H1 (cell line): ENCODE results near the gene PRKCA. TPM values are rescaled to one million over a fixed set of nuclear protein-coding genes. Genes with fewer than 3 reads are reported as not detected.

Experiments used
- CTCF ChIA-PET: fragments of 300-600 bp; sonication (Branson Sonifier 250); formaldehyde crosslinking; loops from one replicate; lab custom pipeline; 2021; ENCODE audit not compliant: partially characterized antibody; lab: Charles Lee
- POLR2A ChIA-PET: fragments of 300-600 bp; sonication (Branson Sonifier 250); formaldehyde crosslinking; loops from one replicate; lab custom pipeline; 2021; ENCODE audit warnings: inconsistent platforms; ENCODE audit not compliant: partially characterized antibody; lab: Charles Lee
- DNase-seq, 2 experiments: peaks; one replicate each; pipeline versions ENCODE4 v3.0.0 to v3.0.0-alpha.2; 2010 to 2022; ENCODE audit warnings: low spot score in 2 of 2, low read depth in 1 of 2, mixed read lengths in 1 of 2
- FAIRE-seq: peaks from 2 replicates; lab custom pipeline; 2011; peaks lifted over from hg19 to GRCh38; lab: Jason Lieb, UNC
- H2AFZ ChIP-seq: 2 replicates; pipeline ENCODE4 v1.8.1; 2012; ENCODE audit warnings: low read length, inconsistent platforms
- H2AK5ac ChIP-seq: 2 replicates; pipeline ENCODE4 v1.6.1; 2013; ENCODE audit warnings: low read depth, low read length
- H2BK120ac ChIP-seq: replicated peaks from 2 replicates; pipeline ENCODE3; 2013; ENCODE audit warnings: low read depth, low read length, inconsistent platforms
- H2BK12ac ChIP-seq: 2 replicates; pipeline ENCODE4 v1.6.1; 2013; ENCODE audit warnings: low read depth, low read length
- H2BK15ac ChIP-seq: 2 replicates; pipeline ENCODE4 v1.6.1; 2013; ENCODE audit warnings: low read length
- H2BK20ac ChIP-seq: 2 replicates; pipeline ENCODE4 v1.6.1; 2013; ENCODE audit warnings: low read length
- H2BK5ac ChIP-seq: 2 replicates; pipeline ENCODE4 v1.6.1; 2013; ENCODE audit warnings: low read depth, low read length
- H3K14ac ChIP-seq: 2 replicates; pipeline ENCODE4 v1.6.1; 2013; ENCODE audit warnings: inconsistent platforms; ENCODE audit not compliant: insufficient read length
- H3K18ac ChIP-seq: 2 replicates; pipeline ENCODE4 v1.6.1; 2013; ENCODE audit warnings: low read length; ENCODE audit errors: extremely low read depth
- H3K23ac ChIP-seq: 2 replicates; pipeline ENCODE4 v1.6.1; 2013; ENCODE audit warnings: inconsistent platforms; ENCODE audit not compliant: insufficient read length
- H3K23me2 ChIP-seq: 2 replicates; pipeline ENCODE4 v1.6.1; 2013; ENCODE audit warnings: low read depth, low read length
- H3K27ac ChIP-seq: 2 replicates; pipeline ENCODE4 v1.6.1; 2011; ENCODE audit warnings: low read depth, low read length, inconsistent platforms
- H3K27me3 ChIP-seq, 4 experiments: replicated peaks in 1 of 4; 1 replicate in 1 of 4; 2 replicates in 3 of 4; pipeline versions ENCODE4 v1.6.1 to v1.8.1; 2011 to 2013; ENCODE audit warnings: low read length in 3 of 4, mild to moderate bottlenecking in 3 of 4, inconsistent platforms in 2 of 4, mixed read lengths in 2 of 4, moderate library complexity in 1 of 4; ENCODE audit not compliant: control insufficient read depth in 3 of 4, insufficient read depth in 3 of 4; ENCODE audit errors: extremely low read depth in 1 of 4
- H3K36me3 ChIP-seq, 4 experiments: 2 replicates each; pipeline versions ENCODE4 v1.6.1 to v1.8.1; 2011 to 2013; ENCODE audit warnings: mild to moderate bottlenecking in 4 of 4, low read length in 3 of 4, moderate library complexity in 2 of 4, control low read depth in 1 of 4, inconsistent platforms in 1 of 4; ENCODE audit not compliant: insufficient read depth in 4 of 4, control insufficient read depth in 2 of 4
- H3K4ac ChIP-seq: replicated peaks from 2 replicates; pipeline ENCODE3; 2013; ENCODE audit warnings: low read length, low read depth, mixed read lengths, inconsistent platforms; ENCODE audit not compliant: insufficient read length
- H3K4me1 ChIP-seq, 4 experiments: replicated peaks in 1 of 4; 1 replicate in 1 of 4; 2 replicates in 3 of 4; pipeline versions ENCODE4 v1.6.1 to v1.8.1; 2011 to 2013; ENCODE audit warnings: low read length in 3 of 4, inconsistent platforms in 2 of 4, mixed read lengths in 1 of 4; ENCODE audit not compliant: insufficient read depth in 4 of 4, control insufficient read depth in 3 of 4
- H3K4me2 ChIP-seq, 2 experiments: 2 replicates each; pipeline versions ENCODE4 v1.6.1 to v1.8.1; 2011 to 2013; ENCODE audit warnings: low read depth in 2 of 2, low read length in 2 of 2, control low read depth in 1 of 2, inconsistent platforms in 1 of 2, mild to moderate bottlenecking in 1 of 2; ENCODE audit not compliant: insufficient read depth in 1 of 2
- H3K4me3 ChIP-seq, 4 experiments: fragments of 200-600, 300-600 bp in 1 of 4; sonication (generic), shearing (Covaris generic), sonication (Bioruptor Twin) in 1 of 4; 2 replicates each; pipeline versions ENCODE4 v1.5.1 to v1.8.1; 2011 to 2016; ENCODE audit warnings: low read length in 4 of 4, low read depth in 3 of 4, control low read depth in 2 of 4, inconsistent platforms in 2 of 4, mild to moderate bottlenecking in 2 of 4, mixed read lengths in 1 of 4, moderate library complexity in 1 of 4; ENCODE audit not compliant: insufficient read depth in 2 of 4; ENCODE audit errors: extremely low read depth in 1 of 4
- H3K56ac ChIP-seq: replicated peaks from 2 replicates; pipeline ENCODE3; 2013; ENCODE audit warnings: low read depth, mild to moderate bottlenecking, mixed read lengths, low read length, inconsistent platforms; ENCODE audit not compliant: insufficient read length
- H3K79me1 ChIP-seq: 2 replicates; pipeline ENCODE4 v1.6.1; 2013; ENCODE audit warnings: low read depth, low read length, control low read depth
- H3K79me2 ChIP-seq, 2 experiments: 2 replicates each; pipeline versions ENCODE4 v1.6.1 to v1.8.1; 2012 to 2013; ENCODE audit warnings: low read length in 2 of 2, mild to moderate bottlenecking in 2 of 2, inconsistent platforms in 1 of 2; ENCODE audit not compliant: insufficient read depth in 2 of 2, control insufficient read depth in 1 of 2
- H3K9ac ChIP-seq, 4 experiments: replicated peaks in 1 of 4; 1 replicate in 1 of 4; 2 replicates in 3 of 4; pipeline versions ENCODE4 v1.6.1 to v1.8.1; 2011 to 2013; ENCODE audit warnings: low read depth in 3 of 4, low read length in 3 of 4, control low read depth in 2 of 4, mild to moderate bottlenecking in 2 of 4, moderate library complexity in 2 of 4, inconsistent platforms in 1 of 4; ENCODE audit errors: extremely low read depth in 1 of 4
- H3K9me3 ChIP-seq, 2 experiments: 2 replicates each; pipeline versions ENCODE4 v1.6.1 to v1.8.1; 2012 to 2013; ENCODE audit warnings: mild to moderate bottlenecking in 2 of 2, moderate library complexity in 2 of 2, control low read depth in 1 of 2, inconsistent platforms in 1 of 2, low read depth in 1 of 2, low read length in 1 of 2, mixed read lengths in 1 of 2; ENCODE audit not compliant: insufficient read depth in 2 of 2
- H4K20me1 ChIP-seq, 2 experiments: replicated peaks in 1 of 2; 2 replicates each; pipeline versions ENCODE3 to v1.8.1; 2011 to 2013; ENCODE audit warnings: inconsistent platforms in 2 of 2, low read length in 2 of 2, mild to moderate bottlenecking in 1 of 2; ENCODE audit not compliant: insufficient read depth in 2 of 2, control insufficient read depth in 1 of 2
- H4K5ac ChIP-seq: 2 replicates; pipeline ENCODE4 v1.6.1; 2013; ENCODE audit warnings: low read length, low read depth, mixed read lengths, inconsistent platforms; ENCODE audit not compliant: insufficient read length
- H4K8ac ChIP-seq: 2 replicates; pipeline ENCODE4 v1.8.0; 2013; ENCODE audit warnings: mild to moderate bottlenecking, moderate library complexity, low read length, inconsistent platforms; ENCODE audit not compliant: insufficient read depth; ENCODE audit errors: extremely low read depth
- H4K91ac ChIP-seq: replicated peaks from 2 replicates; pipeline ENCODE3; 2013; ENCODE audit warnings: low read length, mixed read lengths, inconsistent platforms; ENCODE audit not compliant: insufficient read length
- KDM1A ChIP-seq: fragments of 200-600, 300-600 bp; sonication (generic); IDR thresholded peaks from 2 replicates; pipeline ENCODE4 v1.7.1; 2016; ENCODE audit warnings: mild to moderate bottlenecking, low read length, borderline replicate concordance
- MAX ChIP-seq: IDR thresholded peaks from 2 replicates; pipeline ENCODE4 v1.6.1; 2012; ENCODE audit warnings: inconsistent platforms
- WGBS, 2 experiments: shearing (Covaris generic) in 1 of 2; methylation state at CpG; one replicate each; pipeline versions ENCODE4 v1.1.6 to v1.1.7; 2013 to 2015; ENCODE audit warnings: low lambda C conversion rate in 2 of 2, mixed read lengths in 2 of 2, inconsistent platforms in 1 of 2, low coverage in 1 of 2, missing lambda C conversion rate in 1 of 2; ENCODE audit not compliant: insufficient replicate concordance in 2 of 2, insufficient coverage in 1 of 2, insufficient read length in 1 of 2; ENCODE audit errors: extremely low coverage in 1 of 2, missing lambda C conversion rate in 1 of 2; 5-methylcytosine and 5-hydroxymethylcytosine counted together
- polyA plus RNA-seq, 7 experiments: library from polyadenylated mRNA; depleted of rRNA in 3 of 7; stranded (reverse) in 5 of 7; unstranded in 2 of 7; fragments of >200 nt in 5 of 7; fragments of 200-250 nt in 2 of 7; gene quantifications; 1 replicate in 5 of 7; 2 replicates in 1 of 7; 4 replicates in 1 of 7; pipeline versions ENCODE4 v1.2.1 to v1.2.3, GENCODE V29; 2011 to 2013; ENCODE audit warnings: missing spikeins in 2 of 7, mixed read lengths in 2 of 7
- total RNA-seq: library from RNA; stranded (reverse); fragmentation: NEBNext Ultra II Directional; extraction: Animal tissue kit (Norgen Biotek cat#: 25700); gene quantifications from 2 replicates; pipeline ENCODE4 v1.2.1, GENCODE V29; 2021

The PRKCA gene
- total and polyA plus RNA-seq, 2 of the 8 experiments (the other 6 are each of a cell fraction or from before 2014, with no cell fraction given), result 5.8 to 17.8 TPM

- H3K79me2 ChIP-seq, result no peaks in the 10 kb centered on the region
- no peak overlapping the region for H2BK120ac ChIP-seq
- TF ChIP-seq MAX (no peak), KDM1A (peak; percentile 63; the same call in 1 of the 2 replicates)
- POLR2A ChIA-PET, result no interaction called here
- H4K8ac ChIP-seq, result no peak overlapping the region
- H3K27me3 ChIP-seq, result no peaks in the 10 kb centered on the region; a peak in 1 of 7 replicates
- no peak overlapping the region for H4K91ac ChIP-seq
- FAIRE-seq, result no peak
- no peak overlapping the region for H2BK12ac ChIP-seq
- no peak overlapping the region for H2AFZ ChIP-seq
- no peaks in the 10 kb centered on the region for H3K23me2 ChIP-seq
- peaks cover 3% of the 10 kb centered on the region in 2 experiments; a peak in 2 of 4 replicates for H3K9me3 ChIP-seq
- no peak overlapping the region for H3K9ac ChIP-seq
- no peaks in the 10 kb centered on the region for H3K79me1 ChIP-seq
- no peak for DNase-seq
- no peaks in the 10 kb centered on the region for H3K4me1 ChIP-seq
- no peak overlapping the region for H3K4me2 ChIP-seq
- no peak overlapping the region for H3K56ac ChIP-seq
- H3K27ac ChIP-seq, result no peak overlapping the region
- H3K23ac ChIP-seq, result no peak overlapping the region
- H3K4me3 ChIP-seq, result no peak overlapping the region
- no peak overlapping the region for H2AK5ac ChIP-seq
- no peaks in the 10 kb centered on the region for H3K36me3 ChIP-seq
- H3K4ac ChIP-seq, result no peak overlapping the region
- no peak overlapping the region for H3K18ac ChIP-seq
- H4K5ac ChIP-seq, result no peak overlapping the region
- CTCF ChIA-PET, result no interaction called here
- no peak overlapping the region for H2BK5ac ChIP-seq
- no peak overlapping the region for H3K14ac ChIP-seq
- H4K20me1 ChIP-seq, result no peaks in the 10 kb centered on the region
- WGBS, 2 experiments, result 90% methylated on average over 2 of the region's 2 CpGs; no CpG with 5 or more reads in 1 of the 2 experiments
- no peak overlapping the region for H2BK15ac ChIP-seq
- H2BK20ac ChIP-seq, result no peak overlapping the region
Observed at GRCh38 chr17:66270106-66270505, 32.3 kb upstream of the PRKCA start.
